Ectodermal cell (in vitro differentiated cells): Measurements from ENCODE around the gene USP6NL.

ENCODE experiments used
- H3K27ac ChIP-seq: 2 replicates; pipeline ENCODE4 v1.7.0; 2013; ENCODE audit warnings: mild to moderate bottlenecking, low read depth, low read length; ENCODE audit not compliant: insufficient read depth, poor library complexity, severe bottlenecking
- H3K27me3 ChIP-seq: 2 replicates; pipeline ENCODE4 v1.7.0; 2013; ENCODE audit warnings: mild to moderate bottlenecking, low read length; ENCODE audit not compliant: insufficient read depth, control insufficient read depth, poor library complexity, severe bottlenecking
- H3K36me3 ChIP-seq: one replicate; pipeline ENCODE4 v1.7.0; 2013; ENCODE audit warnings: low read length; ENCODE audit not compliant: control insufficient read depth, insufficient read depth
- H3K4me1 ChIP-seq: one replicate; pipeline ENCODE4 v1.7.0; 2013; ENCODE audit warnings: low read length; ENCODE audit not compliant: control insufficient read depth, insufficient read depth
- H3K4me3 ChIP-seq: 2 replicates; pipeline ENCODE4 v1.7.0; 2013; ENCODE audit warnings: low read depth, low read length, control low read depth; ENCODE audit not compliant: insufficient read depth
- H3K9me3 ChIP-seq: 2 replicates; pipeline ENCODE4 v1.7.0; 2013; ENCODE audit warnings: mild to moderate bottlenecking, low read length, moderate library complexity; ENCODE audit not compliant: control insufficient read depth
- WGBS, 2 experiments: methylation state at CpG; one replicate each; pipeline ENCODE4 v1.1.7; 2013; ENCODE audit warnings: missing lambda C conversion rate in 2 of 2; 5-methylcytosine and 5-hydroxymethylcytosine counted together

The USP6NL gene

GRCh38 chr10:11435581-11435981 lies 175.9 kb downstream of the USP6NL start:
- WGBS, 2 experiments, result 24 to 34% methylated on average over 9 of the region's 9 CpGs
- Histone ChIP-seq H3K36me3 (no peaks in the 10 kb centered on the region), H3K9me3 (no peaks in the 10 kb centered on the region), H3K4me1 (peaks cover 28% of the 10 kb centered on the region), H3K4me3 (no peak overlapping the region), H3K27ac (no peak overlapping the region), H3K27me3 (no peaks in the 10 kb centered on the region)

- WGBS, 2 experiments, result 60 to 74% methylated on average over 2 of the region's 2 CpGs
Observed at GRCh38 chr10:11434324-11434723, 177.1 kb downstream of the USP6NL start.

GRCh38 chr10:11433657-11434056 lies 177.8 kb downstream of the USP6NL start:
- Histone ChIP-seq H3K4me3 (no peak overlapping the region), H3K27ac (no peak overlapping the region), H3K4me1 (peaks cover 28% of the 10 kb centered on the region), H3K27me3 (no peaks in the 10 kb centered on the region), H3K9me3 (no peaks in the 10 kb centered on the region), H3K36me3 (no peaks in the 10 kb centered on the region)
- WGBS, 2 experiments, result 93% methylated on average over 11 of the region's 11 CpGs

More at GRCh38 chr10:11434324-11434723, 177.1 kb downstream of the USP6NL start:
- no peak overlapping the region for H3K27ac ChIP-seq
- peaks cover 28% of the 10 kb centered on the region for H3K4me1 ChIP-seq
- H3K36me3 ChIP-seq, result no peaks in the 10 kb centered on the region
- no peak overlapping the region for H3K4me3 ChIP-seq
- no peaks in the 10 kb centered on the region for H3K9me3 ChIP-seq
- H3K27me3 ChIP-seq, result no peaks in the 10 kb centered on the region

GRCh38 chr10:11431216-11431555 lies 180.3 kb downstream of the USP6NL start:
- 86 to 89% methylated on average over 4 of the region's 4 CpGs for WGBS, 2 experiments

GRCh38 chr10:11430421-11431215 lies 180.8 kb downstream of the USP6NL start:
- H3K4me3 ChIP-seq, result no peak overlapping the region
- peaks cover 10% of the 10 kb centered on the region for H3K4me1 ChIP-seq
- H3K9me3 ChIP-seq, result no peaks in the 10 kb centered on the region
- no peak overlapping the region for H3K27ac ChIP-seq
- H3K36me3 ChIP-seq, result no peaks in the 10 kb centered on the region
- WGBS, 2 experiments, result 93 to 94% methylated on average over 23 of the region's 23 CpGs
- H3K27me3 ChIP-seq, result no peaks in the 10 kb centered on the region

More at GRCh38 chr10:11431216-11431555, 180.3 kb downstream of the USP6NL start:
- Histone ChIP-seq H3K27me3 (no peaks in the 10 kb centered on the region), H3K27ac (no peak overlapping the region), H3K36me3 (no peaks in the 10 kb centered on the region), H3K4me1 (peaks cover 16% of the 10 kb centered on the region), H3K9me3 (no peaks in the 10 kb centered on the region), H3K4me3 (no peak overlapping the region)

GRCh38 chr10:11429439-11430052 lies 181.9 kb downstream of the USP6NL start:
- H3K27me3 ChIP-seq, result no peaks in the 10 kb centered on the region
- 91 to 94% methylated on average over 8 of the region's 8 CpGs for WGBS, 2 experiments
- no peaks in the 10 kb centered on the region for H3K4me1 ChIP-seq
- no peak overlapping the region for H3K4me3 ChIP-seq
- no peaks in the 10 kb centered on the region for H3K9me3 ChIP-seq
- H3K27ac ChIP-seq, result no peak overlapping the region
- H3K36me3 ChIP-seq, result no peaks in the 10 kb centered on the region

GRCh38 chr10:11425676-11426075 lies 185.8 kb downstream of the USP6NL start:
- no peaks in the 10 kb centered on the region for H3K27me3 ChIP-seq

GRCh38 chr10:11425296-11425610 lies 186.2 kb downstream of the USP6NL start:
- no peaks in the 10 kb centered on the region for H3K36me3 ChIP-seq
- H3K4me1 ChIP-seq, result no peaks in the 10 kb centered on the region
- no peak overlapping the region for H3K27ac ChIP-seq
- no peaks in the 10 kb centered on the region for H3K9me3 ChIP-seq
- H3K27me3 ChIP-seq, result no peaks in the 10 kb centered on the region
- no peak overlapping the region for H3K4me3 ChIP-seq
- 97% methylated on average over 3 of the region's 3 CpGs for WGBS, 2 experiments

More at GRCh38 chr10:11425676-11426075, 185.8 kb downstream of the USP6NL start:
- H3K27ac ChIP-seq, result no peak overlapping the region
- no peaks in the 10 kb centered on the region for H3K9me3 ChIP-seq
- 91 to 96% methylated on average over 2 of the region's 2 CpGs for WGBS, 2 experiments
- no peak overlapping the region for H3K4me3 ChIP-seq
- H3K36me3 ChIP-seq, result no peaks in the 10 kb centered on the region
- no peaks in the 10 kb centered on the region for H3K4me1 ChIP-seq

GRCh38 chr10:11424456-11425295 lies 186.8 kb downstream of the USP6NL start:
- Histone ChIP-seq H3K36me3 (no peaks in the 10 kb centered on the region), H3K9me3 (no peaks in the 10 kb centered on the region), H3K4me1 (no peaks in the 10 kb centered on the region), H3K27me3 (no peaks in the 10 kb centered on the region), H3K4me3 (no peak overlapping the region), H3K27ac (no peak overlapping the region)
- 26 to 31% methylated on average over 10 to 11 of the region's 11 CpGs for WGBS, 2 experiments

- Histone ChIP-seq H3K27me3 (no peaks in the 10 kb centered on the region), H3K36me3 (no peaks in the 10 kb centered on the region), H3K4me3 (no peak overlapping the region), H3K27ac (no peak overlapping the region), H3K4me1 (no peaks in the 10 kb centered on the region), H3K9me3 (no peaks in the 10 kb centered on the region)
- 93 to 98% methylated on average over 2 of the region's 2 CpGs for WGBS, 2 experiments
Observed at GRCh38 chr10:11416974-11417373, 194.5 kb downstream of the USP6NL start.
